WTC11 (cell line): ENCODE results near the gene ZBTB18.

Experiments
- ATF1 ChIP-seq: sonication (generic); formaldehyde crosslinking; IDR thresholded peaks from 2 replicates; pipeline ENCODE4 v1.8.1; 2023; ENCODE audit warnings: mild to moderate bottlenecking, moderate library complexity, missing genetic modification reagents
- CTCF ChIP-seq: fragments of 200-600 bp; IDR thresholded peaks from 2 replicates; pipeline ENCODE4 v1.8.0; 2022; ENCODE audit warnings: antibody characterized with exemption
- ESRRA ChIP-seq: sonication (generic); formaldehyde crosslinking; IDR thresholded peaks from 2 replicates; pipeline ENCODE4 v1.8.1; 2022; ENCODE audit warnings: mild to moderate bottlenecking, missing genetic modification reagents, borderline replicate concordance
- IRF2 ChIP-seq: sonication (generic); formaldehyde crosslinking; IDR thresholded peaks from 2 replicates; pipeline ENCODE4 v1.8.0; 2022; ENCODE audit warnings: low read depth, missing genetic modification reagents, borderline replicate concordance
- MAX ChIP-seq: sonication (generic); formaldehyde crosslinking; IDR thresholded peaks from 2 replicates; pipeline ENCODE4 v1.8.0; 2022; ENCODE audit warnings: mild to moderate bottlenecking, missing genetic modification reagents
- MYBL2 ChIP-seq: sonication (generic); formaldehyde crosslinking; IDR thresholded peaks from 2 replicates; pipeline ENCODE4 v1.8.1; 2023; ENCODE audit warnings: mild to moderate bottlenecking, moderate library complexity, missing genetic modification reagents
- NR1H2 ChIP-seq: sonication (generic); formaldehyde crosslinking; IDR thresholded peaks from 2 replicates; pipeline ENCODE4 v1.9.0; 2021; ENCODE audit warnings: mild to moderate bottlenecking, moderate library complexity, missing genetic modification reagents
- SOX15 ChIP-seq: fragments of 250-450 bp; sonication (Bioruptor Pico); IDR thresholded peaks from 2 replicates; pipeline ENCODE4 v1.9.0; 2021; ENCODE audit warnings: mild to moderate bottlenecking
- SP1 ChIP-seq: sonication (generic); formaldehyde crosslinking; conservative IDR thresholded peaks from 2 replicates; pipeline ENCODE4 v1.8.1; 2022; ENCODE audit warnings: missing genetic modification reagents
- TEAD4 ChIP-seq: sonication (generic); formaldehyde crosslinking; IDR thresholded peaks from 2 replicates; pipeline ENCODE4 v1.8.0; 2022; ENCODE audit warnings: mild to moderate bottlenecking, missing genetic modification reagents
- ZNF232 ChIP-seq: sonication (generic); formaldehyde crosslinking; IDR thresholded peaks from 2 replicates; pipeline ENCODE4 v1.8.0; 2022; ENCODE audit warnings: mild to moderate bottlenecking, missing genetic modification reagents
- TF ChIP-seq, protein P1 (sequence below): sonication (generic); formaldehyde crosslinking; IDR thresholded peaks from 2 replicates; pipeline ENCODE4 v1.8.1; 2022; ENCODE audit warnings: mild to moderate bottlenecking, missing genetic modification reagents, moderate library complexity, borderline replicate concordance
- TF ChIP-seq, protein P2 (sequence below): sonication (generic); formaldehyde crosslinking; IDR thresholded peaks from 2 replicates; pipeline ENCODE4 v1.8.1; 2022; ENCODE audit warnings: low read depth, missing genetic modification reagents, borderline replicate concordance
- TF ChIP-seq, protein P3 (sequence below): sonication (generic); formaldehyde crosslinking; IDR thresholded peaks from 2 replicates; pipeline ENCODE4 v1.8.0; 2022; ENCODE audit warnings: mild to moderate bottlenecking, missing genetic modification reagents

GRCh38 chr1:244054924-244055263 is 3.8 kb downstream of the ZBTB18 start:
- TF ChIP-seq MYBL2 (CRISPR knock-in tag) (no peak), IRF2 (CRISPR knock-in tag) (no peak), CTCF (no peak), MAX (CRISPR knock-in tag) (no peak), SP1 (CRISPR knock-in tag) (no peak), ESRRA (no peak), NR1H2 (CRISPR knock-in tag) (no peak), ATF1 (CRISPR knock-in tag) (no peak), SOX15 (CRISPR knock-in tag) (no peak), TEAD4 (CRISPR knock-in tag) (no peak), ZNF232 (no peak)
- TF ChIP-seq, protein P1, sequence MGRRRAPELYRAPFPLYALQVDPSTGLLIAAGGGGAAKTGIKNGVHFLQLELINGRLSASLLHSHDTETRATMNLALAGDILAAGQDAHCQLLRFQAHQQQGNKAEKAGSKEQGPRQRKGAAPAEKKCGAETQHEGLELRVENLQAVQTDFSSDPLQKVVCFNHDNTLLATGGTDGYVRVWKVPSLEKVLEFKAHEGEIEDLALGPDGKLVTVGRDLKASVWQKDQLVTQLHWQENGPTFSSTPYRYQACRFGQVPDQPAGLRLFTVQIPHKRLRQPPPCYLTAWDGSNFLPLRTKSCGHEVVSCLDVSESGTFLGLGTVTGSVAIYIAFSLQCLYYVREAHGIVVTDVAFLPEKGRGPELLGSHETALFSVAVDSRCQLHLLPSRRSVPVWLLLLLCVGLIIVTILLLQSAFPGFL: no peak
- TF ChIP-seq, protein P2, sequence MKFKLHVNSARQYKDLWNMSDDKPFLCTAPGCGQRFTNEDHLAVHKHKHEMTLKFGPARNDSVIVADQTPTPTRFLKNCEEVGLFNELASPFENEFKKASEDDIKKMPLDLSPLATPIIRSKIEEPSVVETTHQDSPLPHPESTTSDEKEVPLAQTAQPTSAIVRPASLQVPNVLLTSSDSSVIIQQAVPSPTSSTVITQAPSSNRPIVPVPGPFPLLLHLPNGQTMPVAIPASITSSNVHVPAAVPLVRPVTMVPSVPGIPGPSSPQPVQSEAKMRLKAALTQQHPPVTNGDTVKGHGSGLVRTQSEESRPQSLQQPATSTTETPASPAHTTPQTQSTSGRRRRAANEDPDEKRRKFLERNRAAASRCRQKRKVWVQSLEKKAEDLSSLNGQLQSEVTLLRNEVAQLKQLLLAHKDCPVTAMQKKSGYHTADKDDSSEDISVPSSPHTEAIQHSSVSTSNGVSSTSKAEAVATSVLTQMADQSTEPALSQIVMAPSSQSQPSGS (CRISPR knock-in tag): no peak
- TF ChIP-seq, protein P3, sequence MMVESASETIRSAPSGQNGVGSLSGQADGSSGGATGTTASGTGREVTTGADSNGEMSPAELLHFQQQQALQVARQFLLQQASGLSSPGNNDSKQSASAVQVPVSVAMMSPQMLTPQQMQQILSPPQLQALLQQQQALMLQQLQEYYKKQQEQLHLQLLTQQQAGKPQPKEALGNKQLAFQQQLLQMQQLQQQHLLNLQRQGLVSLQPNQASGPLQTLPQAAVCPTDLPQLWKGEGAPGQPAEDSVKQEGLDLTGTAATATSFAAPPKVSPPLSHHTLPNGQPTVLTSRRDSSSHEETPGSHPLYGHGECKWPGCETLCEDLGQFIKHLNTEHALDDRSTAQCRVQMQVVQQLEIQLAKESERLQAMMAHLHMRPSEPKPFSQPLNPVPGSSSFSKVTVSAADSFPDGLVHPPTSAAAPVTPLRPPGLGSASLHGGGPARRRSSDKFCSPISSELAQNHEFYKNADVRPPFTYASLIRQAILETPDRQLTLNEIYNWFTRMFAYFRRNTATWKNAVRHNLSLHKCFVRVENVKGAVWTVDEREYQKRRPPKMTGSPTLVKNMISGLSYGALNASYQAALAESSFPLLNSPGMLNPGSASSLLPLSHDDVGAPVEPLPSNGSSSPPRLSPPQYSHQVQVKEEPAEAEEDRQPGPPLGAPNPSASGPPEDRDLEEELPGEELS (CRISPR knock-in tag): no peak
